GM19035 (cell line): ENCODE measurements around the gene FAM228B.
"Not testable (repeated sequence)": the region's sequence is repeated elsewhere in the genome, so short reads cannot be mapped to it uniquely, and the experiment has no call there.

Experiments
- ATAC-seq: cut with Tn5 transposase; IDR thresholded peaks from one replicate; pipeline ENCODE4 v1.9.1; 2021; ENCODE audit not compliant: unreplicated experiment

FAM228B gene

GRCh38 chr2:24153478-24153877 lies 30.2 kb downstream of the FAM228B start:
- no peak for ATAC-seq

DNA sequence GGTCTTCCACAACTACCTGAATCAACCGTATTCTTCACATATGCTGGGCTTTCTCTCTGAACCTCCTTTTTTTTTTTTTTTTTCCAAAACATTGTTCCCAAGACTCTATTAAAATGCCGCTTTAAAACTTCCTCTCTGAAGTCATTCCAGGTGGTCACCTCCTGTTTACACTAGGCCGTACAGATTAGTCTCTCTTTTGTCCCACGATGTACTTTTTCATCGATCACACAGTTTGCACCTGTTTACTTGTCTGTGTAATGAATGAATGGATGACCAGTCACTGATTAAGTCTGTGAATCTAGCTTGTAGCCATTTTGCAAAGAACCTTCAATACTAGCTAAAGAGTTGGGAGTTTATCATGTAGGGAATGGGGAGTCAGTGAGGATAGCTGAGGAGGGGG lies 34.9 kb downstream of the FAM228B start:
- no peak for ATAC-seq

- no peak for ATAC-seq
These were observed 36.4 kb downstream of the FAM228B start for GRCh38 chr2:24159708-24160107.

DNA sequence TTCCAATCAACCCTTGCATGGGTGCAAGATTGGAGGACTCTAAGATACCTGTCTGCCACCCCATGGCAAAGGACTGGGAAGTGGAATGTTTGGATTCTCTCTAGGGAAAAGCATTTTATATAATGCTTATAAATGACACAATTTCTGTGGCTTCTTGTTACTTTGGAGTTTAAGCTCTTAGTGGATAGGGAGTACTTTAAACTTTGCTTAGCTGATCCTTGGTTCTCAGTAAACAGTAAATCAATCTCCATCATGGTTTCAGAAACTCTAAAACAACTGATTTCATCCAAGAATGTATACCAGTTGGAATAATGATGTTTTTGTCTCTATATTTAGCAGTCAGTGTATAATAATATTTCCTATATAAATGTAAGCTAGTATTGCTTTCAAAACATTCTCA lies 37.5 kb downstream of the FAM228B start:
- no peak for ATAC-seq

DNA sequence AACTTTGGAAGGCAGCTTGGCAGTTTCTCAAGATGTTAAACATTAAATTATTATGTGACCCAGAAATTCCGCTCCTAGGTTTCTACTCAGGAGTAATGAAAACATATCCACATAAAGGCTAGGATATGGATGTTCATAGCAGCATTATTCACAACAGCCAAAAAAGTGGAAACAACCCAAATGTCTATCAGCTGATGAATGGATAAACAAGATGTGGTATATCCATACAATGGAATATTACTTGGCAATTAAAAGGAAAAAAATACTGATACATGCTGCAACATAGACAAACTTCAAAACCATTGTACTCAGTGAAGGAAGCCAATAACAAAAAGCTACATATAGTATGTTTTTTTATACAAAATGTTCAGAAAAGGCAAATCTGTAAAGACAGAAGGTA lies 39.2 kb downstream of the FAM228B start:
- ATAC-seq: no peak

GRCh38 chr2:24163186-24163585 lies 39.9 kb downstream of the FAM228B start:
- ATAC-seq: no peak

DNA sequence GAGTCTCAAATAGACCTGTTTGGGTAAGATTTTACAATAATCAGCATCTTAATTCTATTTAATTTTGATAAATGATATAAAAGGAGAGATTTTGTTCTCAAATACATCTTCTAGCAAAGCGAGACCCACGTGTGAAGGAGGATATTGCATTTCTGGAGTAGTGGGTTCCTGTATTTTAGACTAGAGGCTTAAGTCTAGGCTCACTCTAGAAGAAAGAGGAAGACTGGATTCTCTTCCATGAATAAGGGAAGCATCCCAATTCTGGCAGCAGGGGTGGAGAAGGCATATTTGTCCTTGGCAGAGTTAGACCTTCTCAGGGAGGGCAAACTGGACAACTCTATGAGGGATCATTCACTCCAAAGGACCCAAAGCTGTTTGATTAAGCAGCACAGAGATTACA lies 40.3 kb downstream of the FAM228B start:
- ATAC-seq: no peak

GRCh38 chr2:24164416-24164973 lies 41.2 kb downstream of the FAM228B start:
- ATAC-seq: peak; percentile 89

GRCh38 chr2:24169023-24169422 lies 45.8 kb downstream of the FAM228B start:
- no peak for ATAC-seq

- no peak for ATAC-seq
These were observed 51.6 kb downstream of the FAM228B start, which contains the start of gene FAM228A for GRCh38 chr2:24174851-24175277. Gene FAM228A (plus strand): TSS chr2:24175053. CDS start chr2:24175481, 428 bp downstream.

DNA sequence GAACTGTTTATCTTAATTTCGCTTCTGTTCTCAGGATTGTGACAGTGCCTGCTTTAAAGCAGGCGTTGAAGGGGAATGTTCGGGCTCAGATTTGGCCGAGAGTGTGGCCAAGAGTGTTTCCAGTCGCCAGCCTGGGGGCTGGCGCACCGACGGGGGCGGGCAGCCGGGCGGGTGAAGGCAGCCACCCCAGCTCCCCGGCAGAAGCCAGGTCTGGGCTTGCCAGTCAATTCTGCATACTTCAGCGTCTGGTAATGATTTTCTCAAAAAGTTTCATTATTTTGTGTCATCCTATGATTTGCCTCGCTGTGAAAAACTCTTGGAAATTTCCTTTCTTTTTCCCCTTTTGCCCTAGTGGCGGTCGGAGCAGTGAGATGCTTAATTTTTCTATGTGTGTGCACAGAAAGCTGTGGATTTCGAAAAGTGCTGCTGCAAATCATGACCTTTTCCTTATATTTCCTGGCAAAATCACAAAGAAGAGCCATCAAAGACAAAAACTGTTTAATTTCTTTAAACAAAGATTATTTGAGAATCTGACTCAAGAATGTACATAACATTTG lies 52.4 kb downstream of the FAM228B start:
- ATAC-seq: no peak

- ATAC-seq: no peak
These were observed 53.1 kb downstream of the FAM228B start for GRCh38 chr2:24176326-24176725.

DNA sequence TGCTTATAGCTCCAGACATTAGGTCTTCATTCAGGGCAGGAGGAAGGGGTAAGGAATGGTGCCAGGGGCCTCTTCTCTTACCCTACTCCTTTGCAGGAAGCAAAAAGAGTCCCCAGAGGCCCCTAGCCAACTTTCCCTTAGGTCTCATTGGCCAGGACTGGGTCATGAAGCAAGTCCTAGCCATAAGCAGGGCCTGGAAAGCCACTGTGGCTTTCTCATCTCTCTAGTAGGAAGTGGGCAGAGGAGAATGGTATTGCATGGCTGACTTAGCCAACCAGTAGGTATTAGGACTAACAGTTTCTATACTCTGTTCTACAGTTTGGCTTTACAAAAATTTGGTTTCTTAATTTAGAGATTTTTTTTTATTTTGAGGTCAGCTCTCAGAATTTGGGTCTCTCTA lies 56.4 kb downstream of the FAM228B start:
- ATAC-seq: no peak

DNA sequence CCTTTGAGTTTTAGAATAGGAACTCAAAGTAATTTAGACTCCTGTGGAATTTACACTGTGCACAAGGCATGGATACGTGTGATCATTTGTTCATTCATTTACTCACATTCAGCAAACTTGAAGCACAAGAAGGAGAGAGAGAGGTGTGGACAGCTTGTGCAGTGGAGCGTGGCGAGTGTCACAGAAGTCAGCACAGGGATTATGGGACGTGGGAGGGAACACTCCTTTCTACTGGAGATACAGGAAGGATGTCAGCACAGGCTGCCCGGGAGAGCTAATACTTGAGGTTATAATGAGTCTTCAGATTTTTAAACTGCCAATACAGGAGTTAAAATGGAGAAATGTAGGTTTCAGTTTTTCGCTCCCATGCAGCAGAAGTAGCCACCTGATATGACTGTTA lies 58.6 kb downstream of the FAM228B start:
- no peak for ATAC-seq

- ATAC-seq: no peak
These were observed 59.2 kb downstream of the FAM228B start for GRCh38 chr2:24182507-24182906.

DNA sequence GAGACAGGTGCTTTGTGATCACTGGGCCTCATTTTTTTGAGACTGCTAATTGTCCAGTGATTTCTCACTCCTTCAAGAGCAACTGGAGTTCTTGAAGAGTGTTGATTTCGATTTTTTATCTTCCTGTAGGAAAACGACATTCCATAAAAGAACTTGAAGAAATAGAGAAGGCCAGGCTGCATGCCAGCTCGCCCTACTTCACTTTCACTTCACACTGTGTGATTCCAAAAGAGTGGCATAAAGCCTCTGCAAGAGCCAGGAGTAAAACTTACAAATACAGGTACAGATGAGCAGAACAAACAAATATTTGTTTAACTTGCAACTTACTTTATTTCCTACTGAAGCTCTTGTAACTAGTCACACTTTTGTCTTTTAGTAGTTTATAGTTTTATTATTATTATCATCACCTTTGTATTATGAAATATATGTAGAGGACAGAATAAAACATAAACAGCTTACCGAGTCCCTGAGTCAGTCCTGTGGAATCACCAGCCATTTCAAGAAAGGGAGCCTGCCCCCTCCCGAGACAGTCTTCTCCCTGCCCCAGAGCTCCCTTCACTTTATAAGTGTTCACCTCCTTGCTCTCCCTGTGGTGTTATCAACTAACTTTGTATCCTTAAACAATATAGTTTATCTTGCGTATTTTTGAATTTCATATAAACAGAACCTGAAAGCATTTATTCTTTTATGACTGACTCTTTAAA lies 60.2 kb downstream of the FAM228B start:
- ATAC-seq: no peak

- no peak for ATAC-seq
These were observed 66.3 kb downstream of the FAM228B start for GRCh38 chr2:24189551-24189950.

GRCh38 chr2:24190503-24190902 lies 67.2 kb downstream of the FAM228B start:
- ATAC-seq: no peak

DNA sequence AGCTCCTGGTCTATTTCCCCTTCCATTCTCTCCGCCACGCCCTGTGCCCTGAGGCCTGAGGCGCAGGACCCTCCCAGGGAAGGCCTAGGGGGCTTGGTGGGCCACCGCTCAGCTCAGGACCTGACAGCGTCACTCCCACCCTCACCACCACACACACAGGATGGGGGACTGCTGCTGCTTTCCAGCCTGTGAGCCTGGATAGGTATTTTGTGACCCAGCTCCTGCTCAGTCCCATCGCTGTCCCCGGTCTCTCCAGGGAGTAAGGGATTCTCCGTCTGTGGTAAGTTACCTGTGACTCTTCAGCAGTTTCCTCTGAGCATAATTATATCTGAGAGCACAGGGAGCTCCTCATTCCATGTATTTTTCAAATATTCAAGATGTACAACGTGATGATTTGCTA lies 67.9 kb downstream of the FAM228B start:
- no peak for ATAC-seq

DNA sequence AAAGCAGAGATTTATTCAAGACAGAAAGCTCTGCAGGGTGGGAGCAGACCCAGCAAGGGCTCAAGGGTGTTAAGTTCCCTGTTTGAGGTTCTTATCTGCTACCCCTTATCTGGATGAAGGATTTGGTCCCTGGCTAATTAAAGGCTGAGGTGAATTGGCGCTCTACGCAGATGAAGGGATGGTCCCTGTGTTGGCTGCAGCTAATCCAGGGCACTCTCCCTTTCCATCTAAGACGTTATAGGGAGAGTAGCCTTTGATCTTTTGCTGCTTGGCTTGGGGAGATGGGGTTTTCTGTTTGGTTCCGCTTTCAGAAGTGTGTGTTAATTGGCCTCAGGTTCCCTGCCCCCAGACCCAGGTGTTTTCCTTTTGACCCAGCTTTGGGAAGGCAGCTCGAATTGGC lies 68.6 kb downstream of the FAM228B start:
- no peak for ATAC-seq

DNA sequence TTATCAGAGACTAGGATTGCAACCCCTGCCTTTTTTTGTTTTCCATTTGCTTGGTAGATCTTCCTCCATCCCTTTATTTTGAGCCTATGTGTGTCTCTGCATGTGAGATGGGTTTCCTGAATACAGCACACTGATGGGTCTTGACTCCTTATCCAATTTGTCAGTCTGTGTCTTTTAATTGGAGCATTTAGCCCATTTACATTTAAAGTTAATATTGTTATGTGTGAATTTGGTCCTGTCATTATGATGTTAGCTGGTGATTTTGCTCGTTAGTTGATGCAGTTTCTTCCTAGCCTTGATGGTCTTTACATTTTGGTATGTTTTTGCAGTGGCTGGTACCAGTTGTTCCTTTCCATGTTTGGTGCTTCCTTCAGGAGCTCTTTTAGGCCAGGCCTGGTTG lies 73.9 kb downstream of the FAM228B start:
- ATAC-seq: not testable (repeated sequence)

- ATAC-seq: no peak
These were observed 76.8 kb downstream of the FAM228B start for GRCh38 chr2:24199968-24200590.
